GM23338 (cell line): Measurements from ENCODE around the gene MPP1. TPM values are rescaled to one million over a fixed set of nuclear protein-coding genes. Genes with fewer than 3 reads are reported as not detected.

ENCODE experiments used
- ATAC-seq: fragments of 200-7000 bp; cut with Tn5 transposase; 3 replicates; pipeline ENCODE4 v1.9.1; 2020
- DNase-seq: peaks from one replicate; pipeline ENCODE4 v3.0.0-alpha.2; 2015; ENCODE audit warnings: low spot score
- H2AFZ ChIP-seq: fragments of 200-600 bp; sonication (generic); 2 replicates; pipeline ENCODE4 v1.8.0; 2016; ENCODE audit warnings: antibody characterized with exemption, mild to moderate bottlenecking, moderate library complexity
- H3F3A ChIP-seq: fragments of 200-600 bp; sonication (generic); replicated peaks from 2 replicates; pipeline ENCODE4 v1.8.0; 2017; ENCODE audit warnings: antibody characterized with exemption, mixed run types, low read depth
- H3K27ac ChIP-seq: fragments of 200-600 bp; sonication (generic); 2 replicates; pipeline ENCODE4 v1.6.1; 2016; ENCODE audit warnings: low read depth
- H3K27me3 ChIP-seq: fragments of 200-600 bp; sonication (generic); 2 replicates; pipeline ENCODE4 v1.8.0; 2016; ENCODE audit warnings: mild to moderate bottlenecking, mixed run types, moderate library complexity; ENCODE audit not compliant: insufficient read depth
- H3K36me3 ChIP-seq: fragments of 200-600 bp; sonication (generic); 2 replicates; pipeline ENCODE4 v1.8.0; 2016; ENCODE audit warnings: mild to moderate bottlenecking; ENCODE audit not compliant: insufficient read depth
- H3K4me1 ChIP-seq: fragments of 200-600 bp; sonication (generic); 2 replicates; pipeline ENCODE4 v1.8.0; 2016; ENCODE audit warnings: mild to moderate bottlenecking, moderate library complexity; ENCODE audit not compliant: insufficient read depth
- H3K4me2 ChIP-seq: fragments of 200-600 bp; sonication (generic); 2 replicates; pipeline ENCODE4 v1.7.1; 2017; ENCODE audit warnings: mixed run types
- H3K4me3 ChIP-seq: fragments of 200-600 bp; sonication (generic); 2 replicates; pipeline ENCODE4 v1.6.1; 2016; ENCODE audit warnings: mixed run types
- H3K79me2 ChIP-seq: fragments of 200-600 bp; sonication (generic); replicated peaks from 2 replicates; pipeline ENCODE4 v1.8.0; 2017; ENCODE audit warnings: mild to moderate bottlenecking; ENCODE audit not compliant: insufficient read depth
- H3K9me2 ChIP-seq: fragments of 200-600 bp; sonication (generic); 2 replicates; pipeline ENCODE4 v1.8.0; 2017; ENCODE audit not compliant: insufficient read depth
- H4K20me1 ChIP-seq: fragments of 200-600 bp; sonication (generic); replicated peaks from 2 replicates; pipeline ENCODE4 v1.8.0; 2017; ENCODE audit warnings: mild to moderate bottlenecking; ENCODE audit not compliant: insufficient read depth
- H3K27ac Mint-ChIP-seq: 2 replicates; pipeline ENCODE4 v1.8.0; 2020; ENCODE audit warnings: inconsistent platforms, mild to moderate bottlenecking, moderate library complexity, mixed read lengths
- H3K27me3 Mint-ChIP-seq: 3 replicates; pipeline ENCODE4 v1.8.0; 2022; ENCODE audit warnings: low read depth, mild to moderate bottlenecking, moderate library complexity, mixed read lengths, inconsistent platforms; ENCODE audit not compliant: insufficient read depth, poor library complexity
- H3K36me3 Mint-ChIP-seq: 3 replicates; pipeline ENCODE4 v1.8.0; 2021; ENCODE audit warnings: low read depth, mild to moderate bottlenecking, inconsistent platforms, moderate library complexity, mixed read lengths
- H3K4me1 Mint-ChIP-seq: 3 replicates; pipeline ENCODE4 v1.8.0; 2020; ENCODE audit warnings: mild to moderate bottlenecking, inconsistent platforms, mixed read lengths
- H3K4me3 Mint-ChIP-seq: 3 replicates; pipeline ENCODE4 v1.8.0; 2021; ENCODE audit warnings: moderate library complexity, mild to moderate bottlenecking, inconsistent platforms, mixed read lengths
- H3K9me3 Mint-ChIP-seq: 3 replicates; pipeline ENCODE4 v1.8.0; 2020; ENCODE audit warnings: moderate library complexity, mild to moderate bottlenecking, inconsistent platforms, mixed read lengths
- CREB1 ChIP-seq: fragments of 250-450 bp; sonication (Bioruptor Pico); IDR thresholded peaks from 2 replicates; pipeline ENCODE4 v1.5.0; 2020; ENCODE audit warnings: low read depth, mild to moderate bottlenecking, moderate library complexity
- EZH2 ChIP-seq: fragments of 200-600 bp; sonication (generic); IDR thresholded peaks from one replicate; pipeline ENCODE4 v1.8.0; 2017; ENCODE audit warnings: antibody characterized with exemption, mild to moderate bottlenecking, low read depth; ENCODE audit not compliant: unreplicated experiment
- JUNB ChIP-seq: IDR thresholded peaks from one replicate; pipeline ENCODE4 v1.6.1; 2016; ENCODE audit warnings: antibody characterized with exemption; ENCODE audit not compliant: unreplicated experiment
- NANOG ChIP-seq: IDR thresholded peaks from 2 replicates; pipeline ENCODE4 v1.6.1; 2016; ENCODE audit warnings: antibody characterized with exemption, borderline replicate concordance
- POLR2AphosphoS5 ChIP-seq: IDR thresholded peaks from 2 replicates; pipeline ENCODE4 v1.6.1; 2016; ENCODE audit warnings: antibody characterized with exemption, low read depth
- STAT1 ChIP-seq: IDR thresholded peaks from one replicate; pipeline ENCODE4 v1.6.1; 2016; ENCODE audit warnings: antibody characterized with exemption; ENCODE audit not compliant: unreplicated experiment
- ZNF114 ChIP-seq: fragments of 250-450 bp; sonication (Bioruptor Pico); IDR thresholded peaks from 2 replicates; pipeline ENCODE4 v1.5.0; 2020; ENCODE audit warnings: mild to moderate bottlenecking, moderate library complexity
- ZNF331 ChIP-seq: fragments of 250-450 bp; sonication (Bioruptor Pico); IDR thresholded peaks from 2 replicates; pipeline ENCODE4 v1.5.0; 2020; ENCODE audit warnings: low read depth, mild to moderate bottlenecking, moderate library complexity
- polyA plus RNA-seq: library from polyadenylated mRNA; unstranded; fragments of >200 nt; fragmentation: Nextera tagmentation; extraction: Ambion mirVana; gene quantifications from 2 replicates; pipeline ENCODE4 v1.2.1, GENCODE V29; 2016
- total RNA-seq: library from RNA; depleted of rRNA; stranded (reverse); fragments of >200 nt; shearing (Covaris generic); gene quantifications from 2 replicates; pipeline ENCODE4 v1.2.3, GENCODE V29; 2014
- TF ChIP-seq, protein P1 (sequence below): fragments of 250-450 bp; sonication (Bioruptor Pico); IDR thresholded peaks from 2 replicates; pipeline ENCODE4 v1.5.0; 2020; ENCODE audit warnings: mild to moderate bottlenecking, moderate library complexity
- TF ChIP-seq, protein P2 (sequence below): IDR thresholded peaks from 2 replicates; pipeline ENCODE4 v1.6.1; 2016; ENCODE audit warnings: antibody characterized with exemption

The MPP1 gene
- total and polyA plus RNA-seq, 2 experiments from 2014 or later, result 18.7 to 27.2 TPM

DNA sequence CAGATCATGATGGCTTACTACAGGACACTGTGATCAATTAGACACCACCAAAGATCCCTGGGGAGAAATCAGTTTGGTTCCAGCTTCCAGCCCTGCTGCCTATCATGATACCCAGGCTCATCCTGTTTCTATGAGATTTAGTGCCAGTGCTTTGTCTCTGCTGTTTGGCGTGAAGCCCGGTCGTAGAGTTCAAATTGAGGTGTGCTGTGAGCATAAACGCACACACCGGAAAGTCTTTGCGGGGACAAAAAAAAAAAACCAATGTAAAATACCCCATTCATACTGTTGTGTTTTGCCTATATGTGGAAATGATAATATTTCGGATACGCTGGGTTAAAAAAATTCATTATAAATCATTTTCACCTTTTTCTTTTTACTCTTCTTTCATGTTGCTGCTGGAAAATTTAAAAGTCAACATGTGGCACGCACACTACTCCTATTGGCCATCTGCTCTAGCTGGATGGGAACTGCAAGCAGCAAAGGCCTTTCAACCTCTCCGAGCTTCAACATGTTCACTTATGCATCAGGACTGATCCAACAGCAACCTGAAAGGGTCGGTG is 43.2 kb downstream of the MPP1 start:
- TF ChIP-seq NANOG (no peak), ZNF331 (CRISPR knock-in tag) (no peak), POLR2AphosphoS5 (no peak), STAT1 (no peak), ZNF114 (CRISPR knock-in tag) (no peak), JUNB (no peak), EZH2 (no peak), CREB1 (no peak)
- TF ChIP-seq, protein P1, sequence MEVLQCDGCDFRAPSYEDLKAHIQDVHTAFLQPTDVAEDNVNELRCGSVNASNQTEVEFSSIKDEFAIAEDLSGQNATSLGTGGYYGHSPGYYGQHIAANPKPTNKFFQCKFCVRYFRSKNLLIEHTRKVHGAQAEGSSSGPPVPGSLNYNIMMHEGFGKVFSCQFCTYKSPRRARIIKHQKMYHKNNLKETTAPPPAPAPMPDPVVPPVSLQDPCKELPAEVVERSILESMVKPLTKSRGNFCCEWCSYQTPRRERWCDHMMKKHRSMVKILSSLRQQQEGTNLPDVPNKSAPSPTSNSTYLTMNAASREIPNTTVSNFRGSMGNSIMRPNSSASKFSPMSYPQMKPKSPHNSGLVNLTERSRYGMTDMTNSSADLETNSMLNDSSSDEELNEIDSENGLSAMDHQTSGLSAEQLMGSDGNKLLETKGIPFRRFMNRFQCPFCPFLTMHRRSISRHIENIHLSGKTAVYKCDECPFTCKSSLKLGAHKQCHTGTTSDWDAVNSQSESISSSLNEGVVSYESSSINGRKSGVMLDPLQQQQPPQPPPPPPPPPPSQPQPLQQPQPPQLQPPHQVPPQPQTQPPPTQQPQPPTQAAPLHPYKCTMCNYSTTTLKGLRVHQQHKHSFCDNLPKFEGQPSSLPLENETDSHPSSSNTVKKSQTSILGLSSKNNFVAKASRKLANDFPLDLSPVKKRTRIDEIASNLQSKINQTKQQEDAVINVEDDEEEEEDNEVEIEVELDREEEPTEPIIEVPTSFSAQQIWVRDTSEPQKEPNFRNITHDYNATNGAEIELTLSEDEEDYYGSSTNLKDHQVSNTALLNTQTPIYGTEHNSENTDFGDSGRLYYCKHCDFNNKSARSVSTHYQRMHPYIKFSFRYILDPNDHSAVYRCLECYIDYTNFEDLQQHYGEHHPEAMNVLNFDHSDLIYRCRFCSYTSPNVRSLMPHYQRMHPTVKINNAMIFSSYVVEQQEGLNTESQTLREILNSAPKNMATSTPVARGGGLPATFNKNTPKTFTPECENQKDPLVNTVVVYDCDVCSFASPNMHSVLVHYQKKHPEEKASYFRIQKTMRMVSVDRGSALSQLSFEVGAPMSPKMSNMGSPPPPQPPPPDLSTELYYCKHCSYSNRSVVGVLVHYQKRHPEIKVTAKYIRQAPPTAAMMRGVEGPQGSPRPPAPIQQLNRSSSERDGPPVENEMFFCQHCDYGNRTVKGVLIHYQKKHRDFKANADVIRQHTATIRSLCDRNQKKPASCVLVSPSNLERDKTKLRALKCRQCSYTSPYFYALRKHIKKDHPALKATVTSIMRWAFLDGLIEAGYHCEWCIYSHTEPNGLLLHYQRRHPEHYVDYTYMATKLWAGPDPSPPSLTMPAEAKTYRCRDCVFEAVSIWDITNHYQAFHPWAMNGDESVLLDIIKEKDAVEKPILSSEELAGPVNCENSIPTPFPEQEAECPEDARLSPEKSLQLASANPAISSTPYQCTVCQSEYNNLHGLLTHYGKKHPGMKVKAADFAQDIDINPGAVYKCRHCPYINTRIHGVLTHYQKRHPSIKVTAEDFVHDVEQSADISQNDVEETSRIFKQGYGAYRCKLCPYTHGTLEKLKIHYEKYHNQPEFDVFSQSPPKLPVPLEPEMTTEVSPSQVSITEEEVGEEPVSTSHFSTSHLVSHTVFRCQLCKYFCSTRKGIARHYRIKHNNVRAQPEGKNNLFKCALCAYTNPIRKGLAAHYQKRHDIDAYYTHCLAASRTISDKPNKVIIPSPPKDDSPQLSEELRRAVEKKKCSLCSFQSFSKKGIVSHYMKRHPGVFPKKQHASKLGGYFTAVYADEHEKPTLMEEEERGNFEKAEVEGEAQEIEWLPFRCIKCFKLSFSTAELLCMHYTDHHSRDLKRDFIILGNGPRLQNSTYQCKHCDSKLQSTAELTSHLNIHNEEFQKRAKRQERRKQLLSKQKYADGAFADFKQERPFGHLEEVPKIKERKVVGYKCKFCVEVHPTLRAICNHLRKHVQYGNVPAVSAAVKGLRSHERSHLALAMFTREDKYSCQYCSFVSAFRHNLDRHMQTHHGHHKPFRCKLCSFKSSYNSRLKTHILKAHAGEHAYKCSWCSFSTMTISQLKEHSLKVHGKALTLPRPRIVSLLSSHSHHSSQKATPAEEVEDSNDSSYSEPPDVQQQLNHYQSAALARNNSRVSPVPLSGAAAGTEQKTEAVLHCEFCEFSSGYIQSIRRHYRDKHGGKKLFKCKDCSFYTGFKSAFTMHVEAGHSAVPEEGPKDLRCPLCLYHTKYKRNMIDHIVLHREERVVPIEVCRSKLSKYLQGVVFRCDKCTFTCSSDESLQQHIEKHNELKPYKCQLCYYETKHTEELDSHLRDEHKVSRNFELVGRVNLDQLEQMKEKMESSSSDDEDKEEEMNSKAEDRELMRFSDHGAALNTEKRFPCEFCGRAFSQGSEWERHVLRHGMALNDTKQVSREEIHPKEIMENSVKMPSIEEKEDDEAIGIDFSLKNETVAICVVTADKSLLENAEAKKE (CRISPR knock-in tag), result no peak
- TF ChIP-seq, protein P2, sequence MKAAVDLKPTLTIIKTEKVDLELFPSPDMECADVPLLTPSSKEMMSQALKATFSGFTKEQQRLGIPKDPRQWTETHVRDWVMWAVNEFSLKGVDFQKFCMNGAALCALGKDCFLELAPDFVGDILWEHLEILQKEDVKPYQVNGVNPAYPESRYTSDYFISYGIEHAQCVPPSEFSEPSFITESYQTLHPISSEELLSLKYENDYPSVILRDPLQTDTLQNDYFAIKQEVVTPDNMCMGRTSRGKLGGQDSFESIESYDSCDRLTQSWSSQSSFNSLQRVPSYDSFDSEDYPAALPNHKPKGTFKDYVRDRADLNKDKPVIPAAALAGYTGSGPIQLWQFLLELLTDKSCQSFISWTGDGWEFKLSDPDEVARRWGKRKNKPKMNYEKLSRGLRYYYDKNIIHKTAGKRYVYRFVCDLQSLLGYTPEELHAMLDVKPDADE, result no peak
- H3K27ac ChIP-seq, result peak overlapping the region; percentile 98
- Mint-ChIP-seq H3K27me3 (no peaks in the 10 kb centered on the region), H3K9me3 (no peaks in the 10 kb centered on the region), H3K4me3 (peak overlapping the region; percentile 87), H3K36me3 (peaks cover 33% of the 10 kb centered on the region), H3K4me1 (peaks cover 10% of the 10 kb centered on the region; the same call in 1 of the 3 replicates), H3K27ac (peak overlapping the region; percentile 96)
- peaks cover 8% of the 10 kb centered on the region; the same call in 1 of the 2 replicates for H3K4me1 ChIP-seq
- no peak for ATAC-seq
- H2AFZ ChIP-seq, result no peak overlapping the region
- H3K9me2 ChIP-seq, result no peaks in the 10 kb centered on the region
- peak overlapping the region; percentile 73 for H3K4me3 ChIP-seq
- H3K27me3 ChIP-seq, result no peaks in the 10 kb centered on the region
- H3K36me3 ChIP-seq, result peaks cover 24% of the 10 kb centered on the region; the same call in 1 of the 2 replicates
- no peak for DNase-seq
- H3K4me2 ChIP-seq, result peak overlapping the region; percentile 70
- H3K79me2 ChIP-seq, result peaks cover 35% of the 10 kb centered on the region
- peaks cover 4% of the 10 kb centered on the region; the same call in 1 of the 2 replicates for H4K20me1 ChIP-seq
- H3F3A ChIP-seq, result no peaks in the 10 kb centered on the region
